Lower leg skin (tissue), 4 donors: ENCODE results near the gene SON. TPM values are rescaled to one million over a fixed set of nuclear protein-coding genes. Genes with fewer than 3 reads are reported as not detected.

Source experiments
- DNase-seq, 2 donors: peaks; one replicate each; pipeline ENCODE4 v3.0.0-alpha.2; 2019; ENCODE audit warnings: low spot score in 2 of 2
- H3K4me3 ChIP-seq: fragments of 200-600 bp; sonication (generic); 2 replicates; pipeline ENCODE4 v1.5.1; 2017; ENCODE audit warnings: mild to moderate bottlenecking, low read depth; ENCODE audit not compliant: poor library complexity, severe bottlenecking
- POLR2A ChIP-seq, 2 donors: fragments of 450-650 bp; IDR thresholded peaks; one replicate each; pipeline ENCODE4 v1.6.1; 2016 to 2017; ENCODE audit warnings: antibody characterized with exemption in 2 of 2, mild to moderate bottlenecking in 1 of 2, moderate library complexity in 1 of 2
- WGBS, 2 donors: methylation state at CpG; one replicate each; pipeline ENCODE4 v1.1.5; 2018; 5-methylcytosine and 5-hydroxymethylcytosine counted together
- intact Hi-C: fragments of 100-400 bp; cut with DNase I; formaldehyde crosslinking; loops from one replicate; pipeline ENCODE4 v1.15.0; 2023; ENCODE audit warnings: low total_unique reads
- total RNA-seq, 4 donors: library from RNA; depleted of rRNA; stranded (reverse); fragments of >200 nt; gene quantifications; one replicate each; pipeline ENCODE4 v1.1.0, GENCODE V29; 2016
- TF ChIP-seq, protein P1 (sequence below), 3 donors: fragments of 450-650 bp; IDR thresholded peaks; one replicate each; pipeline ENCODE4 v1.5.1; 2016; ENCODE audit warnings: antibody characterized with exemption in 3 of 3, mild to moderate bottlenecking in 3 of 3, moderate library complexity in 2 of 3

The SON gene
- total RNA-seq, 4 donors from 2014 or later: 199 to 314 (median 256) TPM

DNA sequence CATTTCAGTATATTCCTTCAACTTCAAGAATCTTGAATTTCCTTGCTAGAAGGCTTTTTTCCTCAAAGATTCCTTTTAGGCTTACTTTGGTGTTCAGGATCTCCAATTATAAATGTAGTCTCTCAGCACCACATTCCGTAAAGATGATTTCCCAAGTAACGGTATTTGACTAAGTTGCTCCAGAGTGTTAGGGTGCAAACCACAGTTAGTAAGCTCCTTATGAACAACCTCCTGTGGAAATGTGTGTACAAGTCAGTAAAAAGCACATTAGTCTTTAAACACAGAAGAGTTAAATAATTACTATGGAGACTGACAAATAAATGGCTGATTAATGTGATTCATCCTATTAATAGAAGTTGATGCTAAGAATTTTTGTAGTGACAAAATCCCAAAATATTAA, 35.4 kb downstream of the SON start:
- TF ChIP-seq, protein P1, sequence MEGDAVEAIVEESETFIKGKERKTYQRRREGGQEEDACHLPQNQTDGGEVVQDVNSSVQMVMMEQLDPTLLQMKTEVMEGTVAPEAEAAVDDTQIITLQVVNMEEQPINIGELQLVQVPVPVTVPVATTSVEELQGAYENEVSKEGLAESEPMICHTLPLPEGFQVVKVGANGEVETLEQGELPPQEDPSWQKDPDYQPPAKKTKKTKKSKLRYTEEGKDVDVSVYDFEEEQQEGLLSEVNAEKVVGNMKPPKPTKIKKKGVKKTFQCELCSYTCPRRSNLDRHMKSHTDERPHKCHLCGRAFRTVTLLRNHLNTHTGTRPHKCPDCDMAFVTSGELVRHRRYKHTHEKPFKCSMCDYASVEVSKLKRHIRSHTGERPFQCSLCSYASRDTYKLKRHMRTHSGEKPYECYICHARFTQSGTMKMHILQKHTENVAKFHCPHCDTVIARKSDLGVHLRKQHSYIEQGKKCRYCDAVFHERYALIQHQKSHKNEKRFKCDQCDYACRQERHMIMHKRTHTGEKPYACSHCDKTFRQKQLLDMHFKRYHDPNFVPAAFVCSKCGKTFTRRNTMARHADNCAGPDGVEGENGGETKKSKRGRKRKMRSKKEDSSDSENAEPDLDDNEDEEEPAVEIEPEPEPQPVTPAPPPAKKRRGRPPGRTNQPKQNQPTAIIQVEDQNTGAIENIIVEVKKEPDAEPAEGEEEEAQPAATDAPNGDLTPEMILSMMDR (IDR thresholded peaks at IDR 0.05): no peak
- no peak for TF ChIP-seq POLR2A (IDR thresholded peaks at IDR 0.05)
- no peak for DNase-seq
- intact Hi-C loops: no loop called here
- 92% methylated on average over 2 of the region's 2 CpGs for WGBS, 2 donors
- H3K4me3 ChIP-seq: no peak overlapping the region

DNA sequence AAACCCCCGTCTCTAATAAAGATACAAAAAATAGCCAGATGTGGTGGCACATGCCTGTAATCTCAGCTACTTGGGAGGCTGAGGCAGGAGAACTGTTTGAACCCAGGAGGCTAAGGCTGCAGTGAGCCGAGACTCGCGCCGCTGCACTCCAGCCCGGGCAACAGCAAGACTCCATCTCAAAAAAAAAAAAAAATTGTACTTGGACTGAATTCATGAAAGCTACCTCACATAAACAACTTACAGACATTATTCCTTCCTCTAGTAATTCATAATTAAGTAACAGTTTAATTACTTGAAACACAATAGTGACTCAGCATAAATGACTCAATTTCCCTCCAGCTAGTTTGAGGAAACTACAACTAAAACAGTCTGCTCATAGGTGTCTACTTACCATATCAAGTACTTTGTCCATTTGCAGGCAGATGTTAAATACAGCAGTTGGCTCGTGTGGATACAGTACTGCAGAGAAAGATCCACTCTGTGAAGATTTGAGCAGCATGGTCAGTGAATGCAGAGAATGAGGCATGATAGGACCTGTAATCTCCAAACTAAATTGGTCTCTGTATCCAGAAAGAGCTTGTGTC, 36.2 kb downstream of the SON start:
- 77 to 81% methylated on average over 7 of the region's 7 CpGs for WGBS, 2 donors
- TF ChIP-seq, protein P1 (IDR thresholded peaks at IDR 0.05): no peak
- no peak for TF ChIP-seq POLR2A (IDR thresholded peaks at IDR 0.05)
- DNase-seq: no peak
- no peak overlapping the region for H3K4me3 ChIP-seq
- intact Hi-C loops: no loop called here

DNA sequence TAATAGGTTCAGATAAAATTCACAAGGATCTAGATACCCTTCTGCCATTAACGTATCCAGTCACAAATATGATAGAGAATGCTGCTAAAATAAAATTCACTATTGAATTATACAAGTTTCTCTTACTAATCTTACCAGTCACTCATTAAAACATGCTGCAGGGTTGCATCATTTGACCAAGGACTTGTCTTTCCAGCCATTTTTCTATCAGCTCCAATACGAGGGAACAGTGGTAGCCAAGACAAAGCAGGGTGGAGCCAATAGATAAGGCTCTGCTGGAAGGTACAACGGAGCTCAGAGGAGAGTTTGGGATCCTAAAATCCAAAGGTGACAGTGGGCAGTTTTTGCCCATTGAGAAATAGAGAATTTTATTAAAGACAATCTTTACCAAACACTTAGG, 41.6 kb downstream of the SON start:
- WGBS, 2 donors: 74 to 87% methylated on average over 3 of the region's 3 CpGs
- no peak for TF ChIP-seq POLR2A (IDR thresholded peaks at IDR 0.05)
- TF ChIP-seq, protein P1 (IDR thresholded peaks at IDR 0.05): no peak
- no peak for DNase-seq
- intact Hi-C loops: no loop called here
- H3K4me3 ChIP-seq: no peak overlapping the region

DNA sequence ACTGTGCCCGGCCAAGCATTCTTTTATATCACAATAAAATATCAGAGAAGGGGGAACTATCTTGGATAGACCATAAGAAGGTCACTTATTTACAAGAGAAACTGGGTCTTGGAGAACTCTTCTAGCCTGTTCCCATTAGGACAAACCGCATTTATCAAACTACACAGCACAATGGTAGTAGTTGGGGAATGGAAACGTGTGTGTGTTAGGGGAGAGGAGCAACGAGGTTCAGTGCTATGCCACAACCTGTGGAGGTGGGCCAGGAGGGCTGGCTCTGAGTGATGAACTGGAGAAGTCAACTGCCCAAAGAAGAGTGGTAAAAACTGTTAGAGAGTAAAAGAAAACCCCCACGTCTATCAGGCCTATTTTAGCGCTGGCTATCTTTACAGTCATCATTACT, 44.1 kb downstream of the SON start:
- 73 to 74% methylated on average over 6 of the region's 6 CpGs for WGBS, 2 donors
- no peak overlapping the region for H3K4me3 ChIP-seq
- DNase-seq: no peak
- intact Hi-C loops: no loop called here
- TF ChIP-seq POLR2A (IDR thresholded peaks at IDR 0.05): no peak
- TF ChIP-seq, protein P1 (IDR thresholded peaks at IDR 0.05): no peak

DNA sequence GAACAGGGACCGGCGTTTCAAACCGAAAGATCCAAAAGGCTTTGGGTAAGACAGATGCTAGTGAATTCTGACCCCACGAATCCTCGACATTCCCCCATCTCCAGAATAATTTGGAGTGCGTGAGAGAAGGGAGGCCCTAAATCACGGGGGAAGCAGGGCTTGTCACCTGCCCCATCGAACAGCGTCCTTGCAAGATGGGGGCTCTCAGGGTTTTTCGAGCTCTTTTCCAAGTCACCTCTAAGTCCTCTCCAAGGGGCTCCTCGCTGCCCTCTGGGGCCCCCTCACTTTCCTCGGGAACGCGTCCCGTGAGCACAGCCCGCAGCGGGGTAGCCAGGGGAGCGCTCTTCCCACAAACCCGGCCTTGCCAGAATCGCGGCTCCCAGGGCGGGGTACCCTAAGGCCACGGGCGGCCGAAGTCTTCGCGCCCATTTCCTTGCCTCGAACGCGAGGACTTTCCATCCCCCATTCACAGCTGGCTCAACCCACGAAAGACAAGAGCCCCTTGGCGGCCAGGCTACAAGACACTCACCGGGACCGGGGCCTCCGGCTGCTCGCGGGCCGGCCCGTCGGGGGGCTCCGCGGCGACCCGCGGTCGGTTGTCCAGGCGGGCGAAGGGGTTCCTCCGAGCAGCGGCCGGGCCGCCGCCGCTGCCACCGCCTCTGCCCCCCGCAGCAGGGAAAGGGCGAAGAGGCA, 45.1 kb downstream of the SON start:
- 1% methylated on average over 33 to 49 of the region's 57 CpGs for WGBS, 2 donors
- no peak for TF ChIP-seq POLR2A (IDR thresholded peaks at IDR 0.05)
- intact Hi-C loops: no loop called here
- peak overlapping the region; percentile 71 for H3K4me3 ChIP-seq
- DNase-seq: peak; percentile 24 to 90

DNA sequence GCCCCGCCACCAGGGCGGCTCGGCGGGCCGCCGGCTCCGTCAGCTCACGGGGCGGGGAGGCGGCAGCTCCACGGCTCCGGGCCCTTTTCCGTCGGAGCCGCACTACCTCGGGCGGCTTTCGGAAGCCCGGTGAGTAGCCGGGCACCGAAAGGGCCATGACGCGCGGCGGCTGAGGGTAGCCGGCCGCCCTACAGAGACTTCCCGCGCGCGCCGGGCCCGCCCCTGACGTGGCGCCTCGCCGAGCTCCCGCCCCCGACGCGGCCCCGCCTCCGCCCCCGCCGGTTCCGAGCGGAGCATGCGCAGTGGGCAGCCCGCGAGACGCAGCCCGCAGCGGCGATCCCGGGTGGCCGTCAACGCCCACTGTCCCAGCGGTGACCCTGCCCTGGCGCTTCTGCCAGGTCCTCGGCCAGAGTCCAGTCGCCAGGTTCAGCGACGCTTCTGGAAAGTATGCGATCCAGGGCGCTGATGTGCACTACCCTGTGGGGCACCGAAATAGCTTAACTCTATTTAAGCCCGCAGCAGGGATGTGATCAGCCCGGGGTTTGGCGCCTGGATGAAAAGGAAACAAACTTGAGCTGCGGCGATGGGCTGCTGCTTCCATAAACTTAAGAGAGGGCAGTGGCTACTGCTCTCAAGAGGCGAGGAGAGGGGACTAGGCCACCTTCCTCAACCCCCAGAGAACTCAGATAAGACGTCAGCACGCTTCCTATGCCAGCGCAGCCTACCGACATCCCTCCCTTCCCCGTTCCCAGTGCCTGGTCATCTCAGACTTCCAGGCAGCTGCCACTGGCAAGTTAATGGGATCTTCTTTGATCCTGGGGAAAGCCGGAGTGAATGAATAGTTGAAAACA, 45.9 kb downstream of the SON start, which contains the start of gene DONSON:
TSS of gene DONSON (minus strand) at position 200 of the 851 bp plus-strand sequence. CDS start at position 157, 43 bp downstream.
- 1% methylated on average over 39 to 58 of the region's 78 CpGs for WGBS, 2 donors
- TF ChIP-seq POLR2A (IDR thresholded peaks at IDR 0.05): no peak
- TF ChIP-seq, protein P1 (IDR thresholded peaks at IDR 0.05): no peak
- DNase-seq: peak; percentile 65 to 96
- intact Hi-C loops: no loop called here
- peak within 1 kb of the TSS; percentile 71 for H3K4me3 ChIP-seq
